Esophagus squamous epithelium (tissue), 5 donors: ENCODE results near the gene ACVR2B. TPM values are rescaled to one million over a fixed set of nuclear protein-coding genes. Genes with fewer than 3 reads are reported as not detected.
"Not testable (repeated sequence)": the region's sequence is repeated elsewhere in the genome, so short reads cannot be mapped to it uniquely, and the experiment has no call there.

Experiments
- DNase-seq: peaks from one replicate; lab custom pipeline; 2025; lab: John Stamatoyannopoulos, UW
- H3K27ac ChIP-seq, 4 donors: fragments of 200-600 bp; sonication (generic); one replicate each; pipeline ENCODE4 v1.5.1; 2016 to 2019; ENCODE audit warnings: mild to moderate bottlenecking in 1 of 4
- H3K27me3 ChIP-seq, 4 donors: fragments of 200-600 bp; sonication (generic); 1 replicate in 3 of 4; 2 replicates in 1 of 4; pipeline versions ENCODE4 v1.5.1 to v1.6.0; 2017 to 2021; ENCODE audit warnings: antibody characterized with exemption in 1 of 4
- H3K36me3 ChIP-seq, 3 donors: fragments of 200-600 bp; sonication (generic); one replicate each; pipeline ENCODE4 v1.5.1; 2016 to 2019
- H3K4me1 ChIP-seq, 3 donors: fragments of 200-600 bp; sonication (generic); one replicate each; pipeline ENCODE4 v1.5.1; 2017 to 2019
- H3K4me3 ChIP-seq, 4 donors: fragments of 200-600 bp; sonication (generic); 1 replicate in 3 of 4; 2 replicates in 1 of 4; pipeline ENCODE4 v1.5.1; 2016 to 2019; ENCODE audit warnings: mild to moderate bottlenecking in 2 of 4, moderate library complexity in 1 of 4
- H3K9me3 ChIP-seq, 3 donors: fragments of 200-600 bp; sonication (generic); one replicate each; pipeline ENCODE4 v1.5.1; 2016 to 2019
- POLR2A ChIP-seq, 4 donors: fragments of 450-650 bp; IDR thresholded peaks; one replicate each; pipeline ENCODE4 v1.6.1; 2017; ENCODE audit warnings: antibody characterized with exemption in 4 of 4, mild to moderate bottlenecking in 4 of 4, moderate library complexity in 3 of 4
- WGBS, 2 donors: methylation state at CpG; one replicate each; pipeline ENCODE4 v1.1.5; 2018; 5-methylcytosine and 5-hydroxymethylcytosine counted together
- intact Hi-C: fragments of 100-400 bp; cut with DNase I; formaldehyde crosslinking; loops from one replicate; pipeline ENCODE4 v1.15.0; 2022
- total RNA-seq, 4 donors: library from RNA; depleted of rRNA; stranded (reverse); fragments of >200 nt; gene quantifications; one replicate each; pipeline ENCODE4 v1.1.0, GENCODE V29; 2016
- TF ChIP-seq, protein P1 (sequence below), 6 experiments: fragments of 450-650 bp in 4 of 6; fragments of 200-600 bp in 2 of 6; sonication (generic) in 2 of 6; IDR thresholded peaks; one replicate each; pipeline ENCODE4 v1.5.1; 2016 to 2019; ENCODE audit warnings: antibody characterized with exemption in 6 of 6, mild to moderate bottlenecking in 4 of 6, moderate library complexity in 4 of 6
- donor health status: DM: yes; HTN: yes; CAD: no.

Gene ACVR2B
- total RNA-seq = 1 to 10 TPM; 1.1 to 4.0 (median 2.4) TPM

DNA sequence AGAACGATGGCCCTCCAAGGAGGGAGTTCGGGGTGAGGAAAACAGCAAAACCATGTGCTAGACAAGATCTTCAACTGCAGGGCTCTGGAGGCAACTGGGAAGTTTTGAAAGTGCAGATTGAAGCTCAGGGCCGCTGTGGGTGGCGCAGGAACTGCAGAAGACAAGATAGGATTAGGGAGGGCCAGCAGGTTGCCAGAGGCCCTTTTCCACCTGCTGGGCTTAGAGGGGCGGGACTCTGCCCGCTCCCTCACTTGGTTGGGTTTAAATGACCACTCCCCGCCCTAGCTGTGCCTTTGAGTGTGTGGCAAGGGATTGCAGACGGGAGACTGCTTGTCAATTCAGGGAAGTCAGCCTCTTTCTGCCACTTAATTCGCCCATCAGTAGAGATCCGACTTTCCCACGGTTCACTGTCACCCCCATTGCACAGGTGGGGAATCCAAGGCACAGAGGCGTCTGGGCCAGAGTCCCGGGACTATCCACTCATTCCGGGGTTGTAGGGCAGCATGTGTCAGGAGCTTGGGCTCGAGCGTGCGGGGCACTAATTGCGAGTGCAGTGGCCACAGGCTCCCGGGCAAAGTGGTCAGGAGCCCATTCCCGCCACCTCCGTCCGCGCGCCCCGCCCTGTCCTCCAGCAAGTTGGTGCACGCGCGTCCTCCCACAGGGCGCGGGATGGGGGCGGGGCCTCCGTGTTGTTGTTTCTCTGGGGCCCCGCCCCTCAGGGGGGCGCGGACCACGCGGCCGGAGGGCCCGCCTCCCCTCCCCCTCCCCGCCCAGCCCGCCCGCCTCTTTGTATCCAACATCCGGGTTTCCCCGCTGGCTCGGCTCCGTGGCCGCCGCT is at the start of gene ACVR2B:
Gene ACVR2B, plus strand, starts transcription at position 816 of the 838 bp plus-strand sequence. CDS start 433 bp downstream, outside the sequence.
- Histone ChIP-seq H3K9me3 (no peaks in the 10 kb centered on the region), H3K4me3 (peak within 1 kb of the TSS; percentile 59 to 96 (median 80)), H3K4me1 (peaks cover 16 to 38% (median 23%) of the 10 kb centered on the region in 3 donors), H3K36me3 (no peaks in the 10 kb centered on the region), H3K27me3 (no peaks in the 10 kb centered on the region), H3K27ac (peak within 1 kb of the TSS; percentile 87 to 94 (median 91))
- 29 to 48% methylated on average over 5 to 8 of the region's 48 CpGs for WGBS, 2 donors
- DNase-seq = peak; percentile 21
- intact Hi-C loops = no loop called here
- TF ChIP-seq POLR2A (IDR thresholded peaks at IDR 0.05) = no peak
- TF ChIP-seq, protein P1, sequence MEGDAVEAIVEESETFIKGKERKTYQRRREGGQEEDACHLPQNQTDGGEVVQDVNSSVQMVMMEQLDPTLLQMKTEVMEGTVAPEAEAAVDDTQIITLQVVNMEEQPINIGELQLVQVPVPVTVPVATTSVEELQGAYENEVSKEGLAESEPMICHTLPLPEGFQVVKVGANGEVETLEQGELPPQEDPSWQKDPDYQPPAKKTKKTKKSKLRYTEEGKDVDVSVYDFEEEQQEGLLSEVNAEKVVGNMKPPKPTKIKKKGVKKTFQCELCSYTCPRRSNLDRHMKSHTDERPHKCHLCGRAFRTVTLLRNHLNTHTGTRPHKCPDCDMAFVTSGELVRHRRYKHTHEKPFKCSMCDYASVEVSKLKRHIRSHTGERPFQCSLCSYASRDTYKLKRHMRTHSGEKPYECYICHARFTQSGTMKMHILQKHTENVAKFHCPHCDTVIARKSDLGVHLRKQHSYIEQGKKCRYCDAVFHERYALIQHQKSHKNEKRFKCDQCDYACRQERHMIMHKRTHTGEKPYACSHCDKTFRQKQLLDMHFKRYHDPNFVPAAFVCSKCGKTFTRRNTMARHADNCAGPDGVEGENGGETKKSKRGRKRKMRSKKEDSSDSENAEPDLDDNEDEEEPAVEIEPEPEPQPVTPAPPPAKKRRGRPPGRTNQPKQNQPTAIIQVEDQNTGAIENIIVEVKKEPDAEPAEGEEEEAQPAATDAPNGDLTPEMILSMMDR (IDR thresholded peaks at IDR 0.05) = no peak

DNA sequence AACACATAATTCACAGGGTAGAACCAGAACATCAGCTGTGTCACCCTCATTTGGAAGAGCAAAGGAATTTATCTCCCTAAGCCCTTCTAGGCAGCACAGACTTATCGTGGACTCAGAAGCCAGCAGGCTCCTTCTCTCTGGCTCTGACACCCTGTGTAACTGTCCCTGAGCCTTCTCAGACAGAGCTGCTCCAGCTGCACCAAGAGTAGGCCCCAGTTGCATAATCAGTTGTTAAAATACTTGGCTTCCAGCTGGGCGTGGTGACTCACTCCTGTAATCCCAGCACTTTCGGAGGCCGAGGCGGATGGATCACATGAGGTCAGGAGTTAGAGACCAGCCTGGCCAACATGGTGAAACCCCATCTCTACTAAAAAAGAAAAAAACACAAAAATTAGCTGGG is 49.4 kb upstream of the ACVR2B start:
- intact Hi-C loops = no loop called here
- Histone ChIP-seq H3K36me3 (peaks cover 0 to 61% (median 8%) of the 10 kb centered on the region in 3 donors), H3K9me3 (no peaks in the 10 kb centered on the region), H3K4me3 (no peak overlapping the region), H3K4me1 (peaks cover 0 to 7% (median 0%) of the 10 kb centered on the region in 3 donors), H3K27ac (no peak overlapping the region), H3K27me3 (no peaks in the 10 kb centered on the region)
- TF ChIP-seq POLR2A (IDR thresholded peaks at IDR 0.05) = no peak
- TF ChIP-seq, protein P1 (IDR thresholded peaks at IDR 0.05) = no peak
- no peak for DNase-seq
- WGBS, 2 donors = 57 to 75% methylated on average over 1 to 5 of the region's 5 CpGs

DNA sequence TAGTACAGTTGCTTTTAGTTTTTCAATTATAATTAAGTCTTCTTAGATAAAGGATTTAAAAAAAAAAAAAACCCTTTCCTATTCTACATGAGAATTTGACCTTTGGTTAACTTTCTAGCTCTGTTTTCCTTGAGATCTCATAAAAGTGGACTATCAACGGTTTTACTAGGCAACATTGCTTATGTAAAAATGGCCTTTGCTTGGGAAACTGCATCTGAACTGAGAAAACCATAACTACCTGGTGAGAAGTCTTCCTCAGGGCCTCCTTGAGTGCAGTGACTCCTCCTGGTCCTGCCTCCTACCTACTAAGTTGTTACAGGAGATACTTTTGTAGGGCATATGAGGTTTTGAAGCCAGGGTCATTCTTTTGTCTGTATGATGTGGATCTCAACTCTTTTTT is 42.1 kb upstream of the ACVR2B start:
- Histone ChIP-seq H3K4me1 (no peaks in the 10 kb centered on the region), H3K27ac (no peak overlapping the region), H3K27me3 (no peaks in the 10 kb centered on the region), H3K4me3 (no peak overlapping the region), H3K9me3 (no peaks in the 10 kb centered on the region), H3K36me3 (no peaks in the 10 kb centered on the region)
- TF ChIP-seq POLR2A (IDR thresholded peaks at IDR 0.05) = no peak
- TF ChIP-seq, protein P1 (IDR thresholded peaks at IDR 0.05) = no peak
- no peak for DNase-seq
- intact Hi-C loops = no loop called here
- 50 to 69% methylated on average over 1 of the region's 1 CpG for WGBS, 2 donors

DNA sequence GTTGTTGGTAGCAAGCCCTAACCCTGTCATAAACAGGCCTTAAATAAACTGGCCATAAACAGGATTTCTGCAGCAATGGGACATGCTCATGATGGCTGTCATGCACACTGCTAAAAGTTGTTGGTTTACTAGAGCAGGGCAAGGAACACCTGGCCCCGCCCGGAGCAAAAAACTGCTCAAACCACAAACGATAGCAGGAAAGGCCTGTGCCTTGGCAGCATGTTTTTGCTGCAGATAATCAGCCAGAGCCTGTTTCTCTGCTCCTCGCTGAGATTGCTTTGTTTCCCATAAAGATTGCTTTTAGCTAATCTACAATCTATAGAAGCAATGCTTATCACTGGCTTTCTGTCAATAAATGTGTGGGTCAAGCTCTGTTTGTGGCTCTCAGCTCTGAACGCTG is 32.9 kb upstream of the ACVR2B start:
- H3K36me3 ChIP-seq, H3K27ac ChIP-seq, intact Hi-C loops, DNase-seq, H3K4me3 ChIP-seq, H3K27me3 ChIP-seq, H3K9me3 ChIP-seq: not testable (repeated sequence)
- peaks cover 0 to 22% (median 5%) of the 10 kb centered on the region in 3 donors for H3K4me1 ChIP-seq
- WGBS, 2 donors = 43 to 59% methylated on average over 3 to 5 of the region's 5 CpGs

DNA sequence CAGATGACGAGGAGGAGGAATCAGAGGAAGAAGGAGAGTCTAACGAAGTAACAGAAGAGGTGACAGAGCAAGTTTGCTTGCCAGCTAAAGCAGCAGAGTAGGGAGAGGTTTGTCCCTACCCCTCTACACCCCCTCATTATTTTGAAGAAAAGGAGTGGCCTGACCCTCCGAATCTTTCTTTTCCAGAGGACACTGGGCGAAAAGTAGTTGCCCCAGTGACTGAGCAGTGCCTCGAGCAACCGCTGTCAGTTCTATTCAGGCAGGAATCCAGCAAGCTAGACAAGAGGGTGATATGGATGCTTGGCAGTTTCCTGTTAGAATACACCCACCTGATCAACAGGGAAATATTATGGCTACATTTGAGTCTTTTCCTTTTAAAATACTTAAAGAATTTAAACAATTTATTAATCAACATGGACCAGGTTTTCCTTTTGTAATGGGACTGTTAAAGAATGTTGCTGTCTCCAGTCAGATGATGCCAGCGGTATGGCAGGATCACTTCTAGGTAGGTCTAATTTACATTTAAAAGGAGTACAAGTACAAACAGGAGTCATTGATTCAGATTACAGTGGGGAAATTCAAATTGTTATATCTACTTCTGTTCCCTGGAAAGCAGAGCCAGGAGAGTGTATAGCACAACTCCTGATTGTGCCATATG is 31.9 kb upstream of the ACVR2B start:
- 28 to 63% methylated on average over 7 of the region's 7 CpGs for WGBS, 2 donors
- Histone ChIP-seq H3K4me1 (peaks cover 0 to 32% (median 5%) of the 10 kb centered on the region in 3 donors), H3K36me3 (no peaks in the 10 kb centered on the region), H3K27me3 (no peaks in the 10 kb centered on the region), H3K4me3 (no peak overlapping the region), H3K27ac (no peak overlapping the region), H3K9me3 (no peaks in the 10 kb centered on the region)
- no peak for DNase-seq
- TF ChIP-seq, protein P1 (IDR thresholded peaks at IDR 0.05) = no peak
- TF ChIP-seq POLR2A (IDR thresholded peaks at IDR 0.05) = no peak
- intact Hi-C loops = no loop called here

DNA sequence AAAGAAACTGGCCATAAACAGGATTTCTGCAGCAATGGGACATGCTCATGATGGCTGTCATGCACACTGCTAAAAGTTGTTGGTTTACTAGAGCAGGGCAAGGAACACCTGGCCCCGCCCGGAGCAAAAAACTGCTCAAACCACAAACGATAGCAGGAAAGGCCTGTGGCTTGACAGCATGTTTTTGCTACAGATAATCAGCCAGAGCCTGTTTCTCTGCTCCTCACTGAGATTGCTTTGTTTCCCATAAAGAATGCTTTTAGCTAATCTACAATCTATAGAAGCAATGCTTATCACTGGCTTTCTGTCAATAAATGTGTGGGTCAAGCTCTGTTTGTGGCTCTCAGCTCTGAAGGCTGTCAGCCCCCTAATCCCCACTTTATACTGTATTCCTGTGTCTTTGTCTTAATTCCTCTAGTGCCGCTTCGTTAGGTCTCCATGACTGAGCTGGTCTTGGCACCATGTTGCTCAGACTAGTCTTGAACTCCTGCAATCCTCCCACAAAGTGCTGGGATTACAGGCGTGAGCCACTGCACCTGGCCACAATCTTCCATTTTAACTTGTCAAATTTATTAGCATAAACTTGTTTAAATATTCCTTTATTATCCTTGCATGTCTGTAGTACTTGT is 26.8 kb upstream of the ACVR2B start:
- Histone ChIP-seq H3K4me1 (peaks cover 0 to 23% (median 0%) of the 10 kb centered on the region in 3 donors), H3K27ac (peak overlapping the region in 2 of 4 donors; percentile 16 to 29)
- 46 to 67% methylated on average over 6 of the region's 6 CpGs for WGBS, 2 donors
- H3K9me3 ChIP-seq, intact Hi-C loops, H3K27me3 ChIP-seq, H3K4me3 ChIP-seq, DNase-seq, H3K36me3 ChIP-seq: not testable (repeated sequence)

DNA sequence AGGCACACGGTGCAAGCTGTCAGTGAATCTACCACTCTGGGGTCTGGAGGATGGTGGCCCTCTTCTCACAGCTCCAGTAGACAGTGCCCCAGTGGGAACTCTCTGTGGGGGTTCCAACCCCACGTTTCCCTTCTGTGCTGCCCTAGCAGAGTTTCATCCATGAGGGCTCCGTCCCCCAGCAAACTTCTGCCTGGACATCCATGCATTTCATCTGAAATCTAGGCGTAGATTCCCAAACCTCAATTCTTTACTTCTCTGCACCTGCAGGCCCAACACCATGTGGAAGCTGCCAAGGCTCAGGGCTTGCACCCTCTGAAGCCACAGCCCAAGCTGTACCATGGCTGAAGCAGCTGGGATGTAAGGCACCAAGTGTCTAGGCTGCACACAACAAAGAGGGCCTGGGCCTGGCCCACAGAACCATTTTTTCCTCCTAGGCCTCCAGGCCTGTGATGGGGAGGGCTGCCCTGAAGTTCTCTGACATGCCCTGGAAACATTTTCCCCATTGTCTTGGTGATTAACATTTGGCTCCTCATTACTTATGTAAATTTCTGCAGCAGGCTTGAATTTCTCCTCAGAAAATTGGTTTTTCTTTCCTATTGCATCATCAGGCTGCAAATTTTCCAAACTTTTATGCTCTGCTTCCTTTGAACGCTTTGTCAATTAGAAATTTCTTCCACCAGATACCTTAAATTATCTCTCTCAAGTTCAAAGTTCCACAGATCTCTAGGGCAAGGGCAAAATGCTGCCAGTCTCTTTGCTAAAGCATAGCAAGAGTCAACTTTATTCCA is 20.6 kb upstream of the ACVR2B start:
- H3K9me3 ChIP-seq = peaks cover 0 to 45% (median 28%) of the 10 kb centered on the region in 3 donors
- DNase-seq, intact Hi-C loops, H3K27ac ChIP-seq, H3K4me1 ChIP-seq, H3K36me3 ChIP-seq, H3K4me3 ChIP-seq, H3K27me3 ChIP-seq: not testable (repeated sequence)
- 88 to 91% methylated on average over 5 of the region's 5 CpGs for WGBS, 2 donors
